NOMO-1 treated with DMSO at 0.1 percent for 48 hours (cell line): ENCODE measurements around the gene SNX32.

ENCODE experiments used
- DNase-seq: peaks from one replicate; lab custom pipeline; 2025; ENCODE audit not compliant: unreplicated experiment; lab: John Stamatoyannopoulos, UW

Gene SNX32

DNA sequence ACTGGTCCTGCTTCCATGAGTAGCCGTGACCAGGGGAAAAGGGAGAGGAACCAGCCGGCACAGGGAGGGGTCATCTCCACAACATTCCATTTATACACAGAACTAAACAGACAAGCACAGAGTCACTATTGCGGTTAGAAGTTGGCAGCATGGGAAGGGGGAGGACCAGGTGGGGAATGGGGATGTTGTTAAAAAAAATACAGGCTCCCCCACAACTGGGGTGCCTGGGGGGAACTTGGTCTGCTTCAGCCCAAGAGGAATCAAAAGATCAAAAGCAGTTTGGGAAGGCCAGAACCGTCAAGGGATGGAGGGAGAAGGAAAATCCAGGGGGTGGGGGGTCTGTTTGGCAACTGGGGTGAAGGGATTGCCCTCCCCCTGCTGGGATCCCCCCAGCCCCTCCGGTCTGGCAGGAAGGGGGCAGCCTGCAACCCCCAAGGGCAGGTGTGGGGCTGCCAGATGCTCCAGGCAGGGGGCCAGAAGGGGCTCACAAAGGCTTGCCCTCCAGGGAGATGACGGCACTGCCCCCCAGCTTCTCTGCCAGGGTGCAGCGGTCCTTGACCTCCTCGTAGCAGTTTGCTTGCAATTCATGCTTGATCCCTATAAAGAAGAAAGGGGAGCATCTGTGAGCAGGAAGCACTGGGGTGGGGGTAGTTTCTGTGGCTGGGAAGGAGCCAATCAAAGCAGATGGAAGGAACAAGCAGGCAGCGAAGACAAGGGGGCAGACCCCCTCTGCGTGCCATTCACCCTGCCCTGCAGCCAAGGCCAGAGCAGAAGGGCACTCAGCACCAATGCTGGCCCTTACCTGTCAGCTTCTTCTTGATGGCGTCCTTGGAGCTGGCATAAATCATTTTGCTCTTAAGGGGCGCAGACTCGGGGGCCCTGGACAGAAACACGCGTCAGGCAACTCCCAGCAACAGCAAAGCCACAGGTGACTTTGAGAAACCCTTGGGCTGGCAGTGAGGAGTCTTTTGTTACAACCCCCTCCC, 21.4 kb downstream of the SNX32 start:
- no peak for DNase-seq

DNA sequence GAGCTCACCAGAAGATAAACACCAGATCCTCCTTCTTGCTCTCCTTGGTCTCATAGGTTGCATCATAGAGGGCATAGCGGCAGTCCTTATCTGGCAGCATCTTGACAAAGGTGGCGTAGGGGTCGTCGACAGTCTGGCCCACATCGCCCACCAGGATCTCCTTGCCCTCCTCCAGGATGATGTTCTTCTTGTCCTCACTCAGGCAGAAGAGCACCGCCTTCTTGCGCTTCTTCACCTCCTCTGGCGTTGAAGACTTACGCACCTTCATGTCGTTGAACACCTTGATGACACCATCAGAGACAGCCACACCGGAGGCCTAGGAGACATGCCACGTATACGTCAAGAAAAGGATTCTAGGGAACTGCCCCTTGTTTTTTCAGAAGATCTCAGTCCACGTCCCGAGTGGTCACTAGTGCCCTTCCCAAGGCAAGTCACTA, 22.2 kb downstream of the SNX32 start:
- no peak for DNase-seq

DNA sequence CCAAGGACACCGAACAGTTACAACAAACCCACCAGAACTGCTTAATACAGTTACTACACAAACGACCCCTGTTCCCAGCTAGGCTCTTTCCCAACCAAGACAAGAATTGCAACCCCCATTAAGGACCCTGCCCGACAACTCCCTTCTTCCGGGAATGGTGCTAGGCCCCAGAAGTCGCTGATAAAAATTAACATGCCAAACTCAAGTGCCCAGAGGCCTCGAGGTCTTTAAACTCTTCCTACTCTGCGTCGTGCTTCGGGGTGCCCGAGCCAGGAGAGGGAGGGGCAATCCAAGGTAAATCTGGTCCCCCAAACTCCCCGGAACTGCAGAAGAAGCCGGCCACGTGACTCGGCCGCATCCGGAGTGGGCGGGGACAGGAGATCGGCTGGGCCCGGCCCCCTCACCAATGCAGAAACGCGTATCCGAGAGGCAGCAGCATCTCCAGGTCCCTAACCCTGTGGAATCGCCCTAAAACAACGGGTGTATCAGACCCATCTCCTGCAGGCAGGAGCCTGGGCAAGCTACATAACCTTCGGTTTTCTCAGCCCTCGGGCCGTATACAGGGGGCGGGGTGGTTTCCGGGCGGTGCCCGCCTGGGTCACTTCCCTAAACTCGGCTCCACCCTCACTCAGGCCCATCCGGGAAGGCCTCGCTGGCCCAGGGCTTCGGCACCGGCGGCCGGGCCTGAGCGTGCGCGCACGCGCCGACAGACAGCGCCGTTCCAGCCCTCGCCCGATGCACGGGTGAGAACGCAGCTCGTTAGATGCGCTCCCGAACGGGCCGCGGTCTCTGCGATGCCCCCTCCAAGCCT, 23.1 kb downstream of the SNX32 start:
- peak; percentile 87 for DNase-seq

GRCh38 chr11:65857500-65857852, 23.7 kb downstream of the SNX32 start:
- DNase-seq, result no peak

- peak; percentile 97 for DNase-seq
These were observed 24.3 kb downstream of the SNX32 start, which contains the start of gene CFL1 for GRCh38 chr11:65857853-65858680. Gene CFL1, minus strand, starts transcription at chr11:65858180. Its CDS starts 81 bp downstream, at chr11:65858099.

DNA sequence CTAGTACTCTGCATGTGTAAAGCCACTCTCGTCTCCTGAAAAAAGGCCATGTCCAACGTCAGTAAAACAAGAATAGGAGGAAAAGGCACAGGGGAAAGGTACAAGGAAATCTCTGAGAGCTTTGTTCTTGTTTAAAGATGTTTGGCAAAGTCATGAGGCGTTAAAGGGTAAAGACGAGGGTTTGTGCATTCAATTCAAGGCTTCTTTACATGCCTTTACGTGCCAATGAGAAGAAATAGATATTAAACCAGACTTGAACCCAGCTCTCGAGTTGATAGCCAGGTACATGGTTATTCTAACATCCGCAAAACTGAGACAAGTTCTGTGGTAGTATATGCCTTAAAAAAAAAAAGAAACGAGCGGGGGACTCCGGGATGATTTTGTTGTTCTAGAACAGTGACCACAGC, 24.9 kb downstream of the SNX32 start:
- no peak for DNase-seq

GRCh38 chr11:65859095-65859811, 25.5 kb downstream of the SNX32 start:
- peak; percentile 99 for DNase-seq

- peak; percentile 55 for DNase-seq
These were observed 26.1 kb downstream of the SNX32 start for GRCh38 chr11:65859812-65860277.

GRCh38 chr11:65860278-65861164, 26.8 kb downstream of the SNX32 start, which contains the start of gene MUS81:
Gene MUS81, plus strand, starts transcription at chr11:65860433. Its CDS starts 321 bp downstream, at chr11:65860754.
- peak; percentile 97 for DNase-seq

GRCh38 chr11:65861165-65861505, 27.4 kb downstream of the SNX32 start:
- DNase-seq, result no peak

- no peak for DNase-seq
These were observed 27.9 kb downstream of the SNX32 start for GRCh38 chr11:65861533-65862183.

DNA sequence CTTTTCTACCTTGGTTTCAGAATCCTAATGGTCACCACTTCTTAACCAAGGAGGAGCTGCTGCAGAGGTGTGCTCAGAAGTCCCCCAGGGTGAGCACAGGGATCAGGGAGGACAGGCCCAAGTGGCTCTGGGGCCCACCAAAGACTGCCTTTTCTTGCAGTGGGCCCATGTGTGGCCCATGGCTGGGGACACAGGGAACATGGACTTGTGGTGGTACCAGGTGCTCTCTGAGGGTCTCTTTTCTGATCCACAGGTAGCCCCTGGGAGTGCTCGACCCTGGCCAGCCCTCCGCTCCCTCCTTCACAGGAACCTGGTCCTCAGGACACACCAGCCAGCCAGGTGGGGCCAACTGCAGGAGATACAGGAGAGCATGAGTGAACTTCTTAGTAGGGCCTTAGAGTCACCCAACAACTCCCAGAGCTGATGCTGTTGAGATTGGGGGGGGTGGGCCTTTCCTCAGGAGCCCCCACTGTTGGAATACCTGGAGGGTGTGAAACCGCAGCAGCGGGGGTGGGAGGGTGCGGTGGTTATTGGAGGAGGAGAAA, 28.5 kb downstream of the SNX32 start:
- no peak for DNase-seq

DNA sequence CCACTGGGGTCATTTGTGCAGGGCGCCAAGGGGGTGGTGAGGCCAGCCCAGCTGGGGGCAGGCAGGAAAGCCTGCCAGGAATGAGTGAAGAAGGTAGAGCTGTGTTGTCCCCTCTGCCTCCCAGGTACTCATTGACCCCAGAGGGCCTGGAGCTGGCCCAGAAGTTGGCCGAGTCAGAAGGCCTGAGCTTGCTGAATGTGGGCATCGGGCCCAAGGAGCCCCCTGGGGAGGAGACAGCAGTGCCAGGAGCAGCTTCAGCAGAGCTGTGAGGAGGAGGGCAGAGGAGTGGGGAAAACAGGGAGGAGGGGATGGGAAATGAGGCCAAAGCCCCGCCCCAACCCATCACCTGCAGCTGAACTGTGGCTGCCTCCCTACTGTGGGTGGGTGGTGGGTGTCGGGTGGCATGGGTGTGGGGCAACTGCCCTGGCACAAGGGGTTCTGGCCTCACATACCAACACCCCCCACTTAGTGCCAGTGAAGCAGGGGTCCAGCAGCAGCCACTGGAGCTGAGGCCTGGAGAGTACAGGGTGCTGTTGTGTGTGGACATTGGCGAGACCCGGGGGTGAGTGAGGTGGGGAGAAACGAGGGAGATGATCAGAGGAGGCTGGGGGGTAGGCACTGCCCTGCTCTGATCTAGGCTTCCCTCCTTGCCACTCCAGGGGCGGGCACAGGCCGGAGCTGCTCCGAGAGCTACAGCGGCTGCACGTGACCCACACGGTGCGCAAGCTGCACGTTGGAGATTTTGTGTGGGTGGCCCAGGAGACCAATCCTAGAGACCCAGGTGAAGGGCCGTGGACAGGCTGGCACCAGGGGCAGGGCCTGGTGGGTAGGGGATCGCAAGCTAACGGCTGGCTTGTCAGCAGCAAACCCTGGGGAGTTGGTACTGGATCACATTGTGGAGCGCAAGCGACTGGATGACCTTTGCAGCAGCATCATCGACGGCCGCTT, 29.5 kb downstream of the SNX32 start:
- no peak for DNase-seq

DNA sequence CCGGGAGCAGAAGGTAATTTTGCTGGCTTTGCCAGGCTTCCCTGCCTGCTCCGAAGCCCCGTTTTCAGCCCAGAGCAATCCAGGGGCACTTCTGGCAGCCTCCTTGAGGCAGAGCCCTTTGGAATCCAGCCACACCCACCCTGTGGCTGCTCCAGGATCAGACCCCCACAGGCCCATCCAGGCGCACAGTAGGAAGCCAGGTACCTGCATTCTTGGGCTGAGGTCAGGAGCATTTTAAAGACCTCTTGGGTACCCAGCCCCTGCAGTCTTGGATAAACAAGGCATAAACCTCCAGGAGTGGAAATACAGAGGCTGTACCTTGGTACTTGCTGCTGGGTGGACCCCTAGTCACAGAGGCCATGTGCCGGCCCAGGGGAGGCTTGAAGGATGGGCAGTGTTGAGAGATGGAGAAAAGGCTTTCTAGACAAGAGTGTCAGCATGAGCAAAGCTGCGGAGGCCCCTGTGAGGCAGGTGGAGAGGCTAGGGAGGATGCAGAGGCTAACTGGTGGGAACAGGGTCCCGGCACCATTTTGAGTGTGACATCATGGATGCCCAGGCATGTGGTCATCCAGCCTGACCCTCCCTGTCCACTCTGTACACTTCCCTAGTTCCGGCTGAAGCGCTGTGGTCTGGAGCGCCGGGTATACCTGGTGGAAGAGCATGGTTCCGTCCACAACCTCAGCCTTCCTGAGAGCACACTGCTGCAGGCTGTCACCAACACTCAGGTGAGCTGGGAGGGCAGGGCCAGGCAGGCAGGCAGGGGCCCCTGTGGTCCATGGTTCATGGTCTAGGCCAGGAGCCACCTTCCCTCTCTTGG, 30.3 kb downstream of the SNX32 start:
- DNase-seq, result no peak

- no peak for DNase-seq
These were observed 31.1 kb downstream of the SNX32 start for GRCh38 chr11:65864706-65865471.
